ENCODE results near the gene ADAT1.

The ADAT1 gene

DNA sequence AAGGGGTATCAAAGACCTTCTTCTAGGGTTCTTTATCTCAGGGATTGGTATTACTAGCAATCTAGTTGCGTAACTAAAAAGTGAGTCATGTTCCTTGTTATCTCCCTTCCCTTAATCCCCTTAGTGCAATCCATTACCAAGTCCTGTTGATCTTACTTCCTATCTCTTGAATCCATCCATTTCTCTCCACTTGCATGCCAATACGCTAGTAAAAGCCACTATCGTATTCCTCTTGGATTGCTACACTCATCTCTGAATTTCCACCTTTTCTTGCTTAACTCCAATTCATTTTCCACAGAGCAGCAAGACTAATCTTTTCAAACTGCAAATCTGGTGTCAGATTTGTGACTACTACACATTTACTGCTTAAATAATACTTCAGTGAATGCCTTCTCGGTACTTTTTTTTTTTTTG is 1.8 kb upstream of the ADAT1 start:
- no peaks in the 10 kb centered on the region for H3K27me3 ChIP-seq (ENCODE audit: control insufficient read depth in 2 of 2, insufficient read depth in 2 of 2, low read length in 2 of 2)
- H3K27ac ChIP-seq (ENCODE audit: low read depth in 2 of 2, low read length in 2 of 2), result no peak overlapping the region
- peaks cover 6 to 15% of the 10 kb centered on the region in 2 donors for H3K4me1 ChIP-seq (ENCODE audit: control insufficient read depth in 2 of 2, insufficient read depth in 2 of 2, low read length in 2 of 2)
- H3K9ac ChIP-seq (ENCODE audit: low read depth in 1 of 2, low read length in 2 of 2), result no peak overlapping the region
- peaks cover 39 to 46% of the 10 kb centered on the region in 2 donors for H3K36me3 ChIP-seq (ENCODE audit: control insufficient read depth in 2 of 2, insufficient read depth in 2 of 2, low read length in 2 of 2)
- no peaks in the 10 kb centered on the region for H3K9me3 ChIP-seq (ENCODE audit: control insufficient read depth in 2 of 2, low read length in 2 of 2)
- H3K4me3 ChIP-seq (ENCODE audit: low read length in 2 of 2), result no peak overlapping the region

DNA sequence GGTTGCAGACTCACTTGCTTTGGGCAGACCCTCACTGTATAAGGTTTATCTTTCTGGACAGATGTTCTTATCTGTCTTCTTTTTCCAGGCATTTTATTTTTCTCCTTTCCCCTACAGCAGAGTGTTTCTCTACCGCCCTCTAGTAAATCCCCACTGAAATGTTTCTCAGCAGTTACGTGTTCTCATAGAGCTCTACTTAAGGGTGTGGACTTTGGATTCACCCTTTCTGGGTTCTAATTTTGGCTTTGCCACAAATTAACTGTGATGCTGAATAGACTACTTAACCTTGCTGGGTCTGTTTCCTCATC is 2.0 kb downstream of the ADAT1 start:
- peaks cover 23 to 30% of the 10 kb centered on the region in 2 donors for H3K36me3 ChIP-seq (ENCODE audit: control insufficient read depth in 2 of 2, insufficient read depth in 2 of 2, low read length in 2 of 2)
- H3K27ac ChIP-seq (ENCODE audit: low read depth in 2 of 2, low read length in 2 of 2), result no peak overlapping the region
- no peak overlapping the region for H3K9ac ChIP-seq (ENCODE audit: low read depth in 1 of 2, low read length in 2 of 2)
- H3K27me3 ChIP-seq (ENCODE audit: control insufficient read depth in 2 of 2, insufficient read depth in 2 of 2, low read length in 2 of 2), result no peaks in the 10 kb centered on the region
- no peaks in the 10 kb centered on the region for H3K9me3 ChIP-seq (ENCODE audit: control insufficient read depth in 2 of 2, low read length in 2 of 2)
- H3K4me1 ChIP-seq (ENCODE audit: control insufficient read depth in 2 of 2, insufficient read depth in 2 of 2, low read length in 2 of 2), result peaks cover 6 to 15% of the 10 kb centered on the region in 2 donors
- no peak overlapping the region for H3K4me3 ChIP-seq (ENCODE audit: low read length in 2 of 2)

DNA sequence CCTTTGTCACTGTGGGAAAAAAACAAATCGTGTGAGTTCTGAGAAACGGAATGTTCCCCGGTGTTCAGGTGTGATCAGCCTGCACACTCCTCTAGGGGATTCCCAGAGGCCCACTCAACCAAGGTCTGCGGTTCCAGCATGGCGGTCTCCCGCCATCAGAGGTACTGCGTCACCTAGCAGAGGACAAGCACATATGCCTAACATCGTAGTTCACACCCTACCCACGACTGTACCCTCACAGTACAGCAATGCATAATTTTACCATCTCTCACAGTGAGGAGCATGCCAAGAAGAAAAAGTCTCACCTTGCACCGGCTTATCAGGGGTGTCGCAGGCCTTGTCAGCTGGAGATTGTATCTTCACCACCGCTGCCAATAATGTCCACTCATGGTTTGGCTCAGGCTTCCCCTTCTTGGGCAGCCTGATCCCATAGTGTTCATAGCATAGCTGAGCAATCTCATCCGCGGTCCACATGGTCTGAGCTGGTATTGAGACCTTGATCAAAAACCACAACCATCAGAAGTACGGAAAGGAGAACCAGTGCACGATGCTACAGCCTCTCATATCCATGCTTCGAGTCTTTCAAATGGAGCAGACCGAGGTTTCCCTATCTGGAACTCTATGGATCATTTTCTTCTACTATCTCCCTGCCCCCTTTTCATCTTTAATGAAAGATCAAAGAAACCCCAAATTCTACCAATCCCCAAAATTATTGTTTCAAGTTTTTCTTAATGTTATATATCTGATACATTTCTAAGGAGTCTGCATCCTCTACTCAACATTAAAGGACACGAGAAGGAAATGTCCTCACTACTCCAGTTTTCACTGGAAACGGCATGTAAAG is 2.5 kb downstream of the ADAT1 start:
- Histone ChIP-seq H3K9me3 (ENCODE audit: control insufficient read depth in 2 of 2, low read length in 2 of 2) (no peaks in the 10 kb centered on the region), H3K27me3 (ENCODE audit: control insufficient read depth in 2 of 2, insufficient read depth in 2 of 2, low read length in 2 of 2) (no peaks in the 10 kb centered on the region), H3K36me3 (ENCODE audit: control insufficient read depth in 2 of 2, insufficient read depth in 2 of 2, low read length in 2 of 2) (peaks cover 22 to 26% of the 10 kb centered on the region in 2 donors), H3K4me3 (ENCODE audit: low read length in 2 of 2) (no peak overlapping the region), H3K4me1 (ENCODE audit: control insufficient read depth in 2 of 2, insufficient read depth in 2 of 2, low read length in 2 of 2) (peaks cover 6 to 15% of the 10 kb centered on the region in 2 donors), H3K27ac (ENCODE audit: low read depth in 2 of 2, low read length in 2 of 2) (peak overlapping the region in 1 of 2 donors; percentile 4), H3K9ac (ENCODE audit: low read depth in 1 of 2, low read length in 2 of 2) (no peak overlapping the region)

DNA sequence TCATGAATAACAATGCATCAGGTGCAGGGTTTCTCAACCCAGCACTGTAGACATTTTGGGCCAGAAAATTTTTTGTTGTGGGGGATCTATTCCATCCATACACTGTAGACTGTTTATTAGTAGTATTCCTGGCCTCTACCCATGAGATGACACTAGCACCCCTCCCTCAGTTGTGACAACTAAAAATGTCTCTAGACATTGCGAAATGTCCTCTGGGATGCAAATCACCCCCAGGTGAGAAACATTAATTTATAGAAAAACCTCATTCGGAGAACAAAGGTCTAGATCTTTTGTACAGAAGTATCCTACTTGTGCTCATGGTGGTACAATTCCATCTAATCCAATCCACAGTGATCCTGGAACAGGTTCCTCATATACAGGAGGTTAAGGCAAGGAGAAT is 4.3 kb downstream of the ADAT1 start:
- no peak overlapping the region for H3K9ac ChIP-seq (ENCODE audit: low read depth in 1 of 2, low read length in 2 of 2)
- H3K36me3 ChIP-seq (ENCODE audit: control insufficient read depth in 2 of 2, insufficient read depth in 2 of 2, low read length in 2 of 2), result peaks cover 25 to 32% of the 10 kb centered on the region in 2 donors
- no peaks in the 10 kb centered on the region for H3K9me3 ChIP-seq (ENCODE audit: control insufficient read depth in 2 of 2, low read length in 2 of 2)
- H3K27ac ChIP-seq (ENCODE audit: low read depth in 2 of 2, low read length in 2 of 2), result no peak overlapping the region
- peaks cover 6 to 15% of the 10 kb centered on the region in 2 donors for H3K4me1 ChIP-seq (ENCODE audit: control insufficient read depth in 2 of 2, insufficient read depth in 2 of 2, low read length in 2 of 2)
- H3K4me3 ChIP-seq (ENCODE audit: low read length in 2 of 2), result no peak overlapping the region
- H3K27me3 ChIP-seq (ENCODE audit: control insufficient read depth in 2 of 2, insufficient read depth in 2 of 2, low read length in 2 of 2), result no peaks in the 10 kb centered on the region

DNA sequence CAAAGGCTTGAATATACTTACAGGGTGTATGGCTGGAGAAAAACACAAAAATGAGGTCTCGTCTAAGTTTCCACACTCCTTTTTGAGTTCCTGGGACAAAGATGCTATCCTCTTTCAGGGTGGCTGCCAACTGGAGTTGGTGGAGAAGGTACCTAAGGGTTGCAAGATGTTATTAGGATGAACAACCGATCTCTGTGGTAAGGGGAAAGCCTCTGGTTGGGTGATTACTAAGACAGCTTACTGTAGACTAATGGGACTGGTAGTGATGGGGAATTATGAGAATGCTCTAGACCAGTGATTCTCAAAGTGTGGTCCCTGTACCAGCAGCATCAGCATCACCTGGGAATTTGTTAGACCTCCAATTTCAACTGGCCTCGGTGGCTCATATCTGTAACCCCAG is 6.0 kb downstream of the ADAT1 start:
- Histone ChIP-seq H3K27me3 (ENCODE audit: control insufficient read depth in 2 of 2, insufficient read depth in 2 of 2, low read length in 2 of 2) (no peaks in the 10 kb centered on the region), H3K27ac (ENCODE audit: low read depth in 2 of 2, low read length in 2 of 2) (no peak overlapping the region), H3K9me3 (ENCODE audit: control insufficient read depth in 2 of 2, low read length in 2 of 2) (no peaks in the 10 kb centered on the region), H3K36me3 (ENCODE audit: control insufficient read depth in 2 of 2, insufficient read depth in 2 of 2, low read length in 2 of 2) (peaks cover 32 to 44% of the 10 kb centered on the region in 2 donors), H3K9ac (ENCODE audit: low read depth in 1 of 2, low read length in 2 of 2) (no peak overlapping the region), H3K4me1 (ENCODE audit: control insufficient read depth in 2 of 2, insufficient read depth in 2 of 2, low read length in 2 of 2) (peaks cover 2 to 9% of the 10 kb centered on the region in 2 donors), H3K4me3 (ENCODE audit: low read length in 2 of 2) (no peak overlapping the region)

DNA sequence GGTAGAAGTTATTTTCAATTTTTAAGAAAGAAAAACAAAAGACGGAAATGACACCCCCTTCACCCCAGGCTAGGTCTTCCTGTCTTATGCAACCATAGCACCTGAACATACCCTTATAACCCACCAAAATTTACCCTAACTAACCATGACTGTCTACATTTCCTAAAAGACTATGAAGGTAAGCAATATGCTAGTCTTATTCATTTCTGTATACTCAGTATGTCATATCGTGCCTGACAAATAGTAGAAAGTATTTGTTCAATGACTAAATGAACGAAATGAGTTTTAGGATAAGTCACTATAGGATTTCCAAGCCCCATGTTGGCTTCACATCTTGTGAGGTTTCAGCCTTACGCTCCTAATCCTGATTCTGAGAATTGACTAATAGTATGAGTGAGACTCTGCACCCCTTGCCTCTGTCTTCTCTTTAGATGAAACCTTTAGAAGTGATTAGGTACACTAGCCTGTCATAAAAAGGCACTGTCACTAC is 6.5 kb downstream of the ADAT1 start:
- peaks cover 0 to 6% of the 10 kb centered on the region in 2 donors for H3K4me1 ChIP-seq (ENCODE audit: control insufficient read depth in 2 of 2, insufficient read depth in 2 of 2, low read length in 2 of 2)
- H3K27ac ChIP-seq (ENCODE audit: low read depth in 2 of 2, low read length in 2 of 2), result no peak overlapping the region
- no peak overlapping the region for H3K4me3 ChIP-seq (ENCODE audit: low read length in 2 of 2)
- no peaks in the 10 kb centered on the region for H3K27me3 ChIP-seq (ENCODE audit: control insufficient read depth in 2 of 2, insufficient read depth in 2 of 2, low read length in 2 of 2)
- no peak overlapping the region for H3K9ac ChIP-seq (ENCODE audit: low read depth in 1 of 2, low read length in 2 of 2)
- H3K36me3 ChIP-seq (ENCODE audit: control insufficient read depth in 2 of 2, insufficient read depth in 2 of 2, low read length in 2 of 2), result peaks cover 34 to 48% of the 10 kb centered on the region in 2 donors
- H3K9me3 ChIP-seq (ENCODE audit: control insufficient read depth in 2 of 2, low read length in 2 of 2), result no peaks in the 10 kb centered on the region

DNA sequence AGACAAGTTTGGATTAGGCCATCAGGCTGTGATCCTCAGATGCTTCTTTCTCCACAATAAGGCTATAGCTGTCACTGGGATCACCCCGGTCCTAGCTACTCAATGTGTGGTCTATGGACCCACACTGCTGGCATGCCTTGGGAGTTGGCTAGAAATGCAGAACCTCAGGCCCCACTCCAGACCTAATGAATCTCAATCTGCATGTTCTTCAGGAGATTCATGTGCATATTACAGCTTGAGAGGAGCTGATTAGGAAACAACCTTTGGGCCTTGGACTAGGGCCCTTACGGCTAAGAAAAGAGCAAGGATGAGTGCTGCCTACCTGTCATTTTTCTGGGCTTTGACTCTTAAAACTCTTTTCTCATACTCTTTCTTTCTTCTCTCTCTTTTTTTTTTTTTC is 7.5 kb downstream of the ADAT1 start:
- Histone ChIP-seq H3K27me3 (ENCODE audit: control insufficient read depth in 2 of 2, insufficient read depth in 2 of 2, low read length in 2 of 2) (no peaks in the 10 kb centered on the region), H3K36me3 (ENCODE audit: control insufficient read depth in 2 of 2, insufficient read depth in 2 of 2, low read length in 2 of 2) (peaks cover 34 to 51% of the 10 kb centered on the region in 2 donors), H3K9ac (ENCODE audit: low read depth in 1 of 2, low read length in 2 of 2) (no peak overlapping the region), H3K9me3 (ENCODE audit: control insufficient read depth in 2 of 2, low read length in 2 of 2) (no peaks in the 10 kb centered on the region), H3K4me3 (ENCODE audit: low read length in 2 of 2) (no peak overlapping the region), H3K4me1 (ENCODE audit: control insufficient read depth in 2 of 2, insufficient read depth in 2 of 2, low read length in 2 of 2) (peaks cover 0 to 6% of the 10 kb centered on the region in 2 donors), H3K27ac (ENCODE audit: low read depth in 2 of 2, low read length in 2 of 2) (no peak overlapping the region)

DNA sequence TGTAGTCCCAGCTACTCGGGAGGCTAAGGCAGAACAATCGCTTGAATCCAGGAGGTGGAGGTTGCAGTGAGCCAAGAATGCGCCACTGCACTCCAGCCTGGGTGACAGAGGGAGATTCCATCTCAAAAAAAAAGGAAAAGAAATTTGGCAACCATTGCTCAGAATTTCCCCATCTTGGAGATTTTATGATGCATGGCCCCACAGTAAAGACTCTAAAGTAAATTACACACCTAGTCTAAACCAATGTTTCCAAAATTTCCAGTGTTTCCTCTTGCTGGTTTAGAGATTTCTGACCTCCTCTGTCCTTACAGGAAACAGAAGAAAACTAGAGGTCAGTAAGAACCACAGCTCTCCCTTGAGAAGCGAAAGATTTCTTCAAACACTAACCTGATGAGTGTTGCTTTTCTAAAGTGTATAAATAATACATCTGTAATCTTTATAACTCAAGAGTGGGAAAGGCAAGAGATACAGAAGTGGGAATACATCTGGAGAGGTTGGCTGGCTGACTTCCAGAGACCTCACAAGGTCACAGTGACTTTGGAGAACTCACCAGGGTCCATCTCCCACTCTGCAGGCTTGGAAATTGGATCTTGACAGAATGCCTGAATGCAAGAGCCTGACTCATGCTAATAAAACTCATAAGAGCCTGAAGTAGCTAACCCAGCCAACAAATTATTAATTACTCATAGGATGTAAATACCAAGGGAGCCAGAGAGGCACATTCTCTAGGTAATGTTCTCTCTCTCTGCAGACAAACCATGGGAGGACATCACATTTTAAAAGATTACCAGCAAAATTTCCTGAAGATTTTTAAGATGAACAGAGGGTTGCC is 8.8 kb downstream of the ADAT1 start:
- no peaks in the 10 kb centered on the region for H3K27me3 ChIP-seq (ENCODE audit: control insufficient read depth in 2 of 2, insufficient read depth in 2 of 2, low read length in 2 of 2)
- H3K9me3 ChIP-seq (ENCODE audit: control insufficient read depth in 2 of 2, low read length in 2 of 2), result no peaks in the 10 kb centered on the region
- no peak overlapping the region for H3K4me3 ChIP-seq (ENCODE audit: low read length in 2 of 2)
- H3K36me3 ChIP-seq (ENCODE audit: control insufficient read depth in 2 of 2, insufficient read depth in 2 of 2, low read length in 2 of 2), result peaks cover 30 to 47% of the 10 kb centered on the region in 2 donors
- no peak overlapping the region for H3K9ac ChIP-seq (ENCODE audit: low read depth in 1 of 2, low read length in 2 of 2)
- no peak overlapping the region for H3K27ac ChIP-seq (ENCODE audit: low read depth in 2 of 2, low read length in 2 of 2)
- no peaks in the 10 kb centered on the region for H3K4me1 ChIP-seq (ENCODE audit: control insufficient read depth in 2 of 2, insufficient read depth in 2 of 2, low read length in 2 of 2)

DNA sequence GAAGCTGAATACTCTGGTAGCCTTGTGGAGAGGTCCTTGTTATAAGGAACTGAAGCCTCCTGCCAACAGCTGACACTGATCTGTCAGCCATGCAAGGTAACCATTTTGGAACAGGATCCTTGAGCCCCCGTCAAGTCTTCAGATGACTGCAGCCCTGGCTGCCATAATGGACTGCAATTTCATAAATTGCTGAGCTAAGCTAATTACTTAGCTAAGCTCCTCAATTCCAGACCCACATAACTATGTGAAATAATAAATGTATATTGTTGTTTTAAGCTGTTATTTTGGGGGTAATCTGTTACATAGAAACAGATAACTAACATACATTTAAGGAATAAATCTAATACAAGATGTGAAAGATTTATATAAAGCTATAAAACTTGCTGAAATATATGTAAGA is 16.6 kb downstream of the ADAT1 start:
- peaks cover 30 to 45% of the 10 kb centered on the region in 2 donors for H3K36me3 ChIP-seq (ENCODE audit: control insufficient read depth in 2 of 2, insufficient read depth in 2 of 2, low read length in 2 of 2)
- no peak overlapping the region for H3K4me3 ChIP-seq (ENCODE audit: low read length in 2 of 2)
- no peak overlapping the region for H3K9ac ChIP-seq (ENCODE audit: low read depth in 1 of 2, low read length in 2 of 2)
- H3K27ac ChIP-seq (ENCODE audit: low read depth in 2 of 2, low read length in 2 of 2), result no peak overlapping the region
- no peaks in the 10 kb centered on the region for H3K4me1 ChIP-seq (ENCODE audit: control insufficient read depth in 2 of 2, insufficient read depth in 2 of 2, low read length in 2 of 2)
- H3K27me3 ChIP-seq (ENCODE audit: control insufficient read depth in 2 of 2, insufficient read depth in 2 of 2, low read length in 2 of 2), result no peaks in the 10 kb centered on the region
- H3K9me3 ChIP-seq (ENCODE audit: control insufficient read depth in 2 of 2, low read length in 2 of 2), result no peaks in the 10 kb centered on the region

DNA sequence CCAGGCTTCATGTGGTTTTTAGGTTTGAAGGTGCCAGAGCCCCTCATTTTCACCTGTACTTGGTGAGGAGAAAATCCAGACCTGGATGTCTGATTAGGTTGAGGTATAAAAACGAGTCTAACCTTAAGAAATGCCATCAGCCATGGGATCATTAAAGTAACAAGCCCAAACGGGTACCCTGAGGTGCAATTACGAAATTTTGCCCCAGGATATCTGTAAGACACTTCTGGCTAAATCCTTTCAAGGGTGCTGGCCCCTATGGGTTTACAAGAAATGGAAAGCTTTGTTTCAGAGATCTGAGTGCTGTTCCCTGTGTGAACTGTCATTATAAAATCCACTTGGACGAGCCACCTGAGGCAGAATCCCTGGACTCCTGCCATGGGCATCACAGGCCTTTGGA is 19.8 kb downstream of the ADAT1 start:
- H3K4me3 ChIP-seq (ENCODE audit: low read length in 2 of 2), result no peak overlapping the region
- no peak overlapping the region for H3K27ac ChIP-seq (ENCODE audit: low read depth in 2 of 2, low read length in 2 of 2)
- peaks cover 26 to 41% of the 10 kb centered on the region in 2 donors for H3K36me3 ChIP-seq (ENCODE audit: control insufficient read depth in 2 of 2, insufficient read depth in 2 of 2, low read length in 2 of 2)
- H3K9me3 ChIP-seq (ENCODE audit: control insufficient read depth in 2 of 2, low read length in 2 of 2), result no peaks in the 10 kb centered on the region
- H3K9ac ChIP-seq (ENCODE audit: low read depth in 1 of 2, low read length in 2 of 2), result no peak overlapping the region
- H3K27me3 ChIP-seq (ENCODE audit: control insufficient read depth in 2 of 2, insufficient read depth in 2 of 2, low read length in 2 of 2), result no peaks in the 10 kb centered on the region
- H3K4me1 ChIP-seq (ENCODE audit: control insufficient read depth in 2 of 2, insufficient read depth in 2 of 2, low read length in 2 of 2), result peaks cover 0 to 3% of the 10 kb centered on the region in 2 donors

Measured in mucosa of rectum (tissue), 2 donors.